ENCODE data around the gene PDE4C. TPM values are rescaled to one million over a fixed set of nuclear protein-coding genes. Genes with fewer than 3 reads are reported as not detected.
A peak's percentile ranks its signal among the peaks of the same experiment; 100 is the strongest.

Gene PDE4C
- total and polyA plus RNA-seq, 10 of the 15 experiments (the other 5 are each of a cell fraction or from before 2014, with no cell fraction given): 0.08 to 0.73 (median 0.34) TPM

DNA sequence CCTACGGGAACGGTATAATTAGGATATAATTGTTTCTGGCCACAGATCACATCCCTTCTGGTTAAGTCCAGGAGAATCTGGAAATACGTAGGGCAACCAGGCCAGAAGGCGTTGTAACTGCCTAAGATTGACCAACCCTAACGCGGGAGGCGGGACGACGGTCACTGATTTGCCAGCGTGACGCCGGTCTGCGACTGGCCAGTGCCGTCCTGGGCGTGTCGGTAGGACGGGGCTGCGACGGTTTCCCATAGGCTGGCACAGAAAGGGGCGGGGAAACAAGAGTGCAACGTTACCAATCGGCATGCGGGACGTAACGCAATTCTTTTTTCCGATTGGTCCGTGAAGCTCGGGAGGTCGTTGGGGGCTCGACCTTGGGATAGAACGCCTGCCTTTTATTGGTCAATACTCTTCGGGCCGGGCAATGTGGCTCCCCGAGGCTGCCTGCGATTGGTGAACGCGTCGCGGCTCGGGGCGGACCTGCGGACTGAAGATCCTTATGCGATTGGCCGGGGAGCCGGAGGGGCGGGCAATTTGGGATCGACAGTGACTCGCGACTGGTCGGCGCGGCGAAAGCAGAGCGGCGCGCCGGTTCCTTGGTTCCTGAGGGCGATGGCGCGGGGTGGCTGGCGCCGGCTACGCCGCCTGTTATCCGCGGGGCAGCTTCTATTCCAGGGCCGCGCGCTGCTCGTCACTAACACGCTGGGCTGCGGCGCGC lies 33.4 kb downstream of the PDE4C start, which contains the start of gene MPV17L2 (continued):
- TF ChIP-seq STAT3 (IDR thresholded peaks at IDR 0.05; ENCODE audit: low read depth, low read length) (no peak), ZNF274 (IDR thresholded peaks at IDR 0.05; ENCODE audit: insufficient read depth, insufficient read length) (no peak), GABPA (IDR thresholded peaks at IDR 0.05; ENCODE audit: low read depth) (no peak), RAD21 (IDR thresholded peaks at IDR 0.05; ENCODE audit: insufficient read depth, low read depth, low read length) (no peak), YBX1 (IDR thresholded peaks at IDR 0.05) (no peak), RB1 (IDR thresholded peaks at IDR 0.05; ENCODE audit: borderline replicate concordance) (no peak), POLR2AphosphoS5 (IDR thresholded peaks at IDR 0.05; ENCODE audit: low read length) (peak; percentile 72), CREB1 (IDR thresholded peaks at IDR 0.05; ENCODE audit: low read depth) (peak; percentile 95), NFYB (IDR thresholded peaks at IDR 0.05; ENCODE audit: insufficient read depth, low read depth, low read length) (peak; percentile 96), ATF7 (IDR thresholded peaks at IDR 0.05; ENCODE audit: low read depth) (0 out of 2 replicates have a peak, but pooled peaks have one; percentile 25), CREM (IDR thresholded peaks at IDR 0.05; ENCODE audit: low read depth) (peak; percentile 94), POLR2AphosphoS2 (IDR thresholded peaks at IDR 0.05; ENCODE audit: low read depth, low read length) (peak; percentile 69; the same call in 1 of the 2 replicates), SMARCA5 (IDR thresholded peaks at IDR 0.05) (no peak), NBN (IDR thresholded peaks at IDR 0.05) (no peak)
- TF ChIP-seq, protein P1, sequence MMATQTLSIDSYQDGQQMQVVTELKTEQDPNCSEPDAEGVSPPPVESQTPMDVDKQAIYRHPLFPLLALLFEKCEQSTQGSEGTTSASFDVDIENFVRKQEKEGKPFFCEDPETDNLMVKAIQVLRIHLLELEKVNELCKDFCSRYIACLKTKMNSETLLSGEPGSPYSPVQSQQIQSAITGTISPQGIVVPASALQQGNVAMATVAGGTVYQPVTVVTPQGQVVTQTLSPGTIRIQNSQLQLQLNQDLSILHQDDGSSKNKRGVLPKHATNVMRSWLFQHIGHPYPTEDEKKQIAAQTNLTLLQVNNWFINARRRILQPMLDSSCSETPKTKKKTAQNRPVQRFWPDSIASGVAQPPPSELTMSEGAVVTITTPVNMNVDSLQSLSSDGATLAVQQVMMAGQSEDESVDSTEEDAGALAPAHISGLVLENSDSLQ (IDR thresholded peaks at IDR 0.05): peak; percentile 72; the same call in 1 of the 2 replicates
- TF ChIP-seq, protein P2, sequence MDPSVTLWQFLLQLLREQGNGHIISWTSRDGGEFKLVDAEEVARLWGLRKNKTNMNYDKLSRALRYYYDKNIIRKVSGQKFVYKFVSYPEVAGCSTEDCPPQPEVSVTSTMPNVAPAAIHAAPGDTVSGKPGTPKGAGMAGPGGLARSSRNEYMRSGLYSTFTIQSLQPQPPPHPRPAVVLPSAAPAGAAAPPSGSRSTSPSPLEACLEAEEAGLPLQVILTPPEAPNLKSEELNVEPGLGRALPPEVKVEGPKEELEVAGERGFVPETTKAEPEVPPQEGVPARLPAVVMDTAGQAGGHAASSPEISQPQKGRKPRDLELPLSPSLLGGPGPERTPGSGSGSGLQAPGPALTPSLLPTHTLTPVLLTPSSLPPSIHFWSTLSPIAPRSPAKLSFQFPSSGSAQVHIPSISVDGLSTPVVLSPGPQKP (IDR thresholded peaks at IDR 0.05; ENCODE audit: low read depth, low read length): no peak
- TF ChIP-seq, protein P3, sequence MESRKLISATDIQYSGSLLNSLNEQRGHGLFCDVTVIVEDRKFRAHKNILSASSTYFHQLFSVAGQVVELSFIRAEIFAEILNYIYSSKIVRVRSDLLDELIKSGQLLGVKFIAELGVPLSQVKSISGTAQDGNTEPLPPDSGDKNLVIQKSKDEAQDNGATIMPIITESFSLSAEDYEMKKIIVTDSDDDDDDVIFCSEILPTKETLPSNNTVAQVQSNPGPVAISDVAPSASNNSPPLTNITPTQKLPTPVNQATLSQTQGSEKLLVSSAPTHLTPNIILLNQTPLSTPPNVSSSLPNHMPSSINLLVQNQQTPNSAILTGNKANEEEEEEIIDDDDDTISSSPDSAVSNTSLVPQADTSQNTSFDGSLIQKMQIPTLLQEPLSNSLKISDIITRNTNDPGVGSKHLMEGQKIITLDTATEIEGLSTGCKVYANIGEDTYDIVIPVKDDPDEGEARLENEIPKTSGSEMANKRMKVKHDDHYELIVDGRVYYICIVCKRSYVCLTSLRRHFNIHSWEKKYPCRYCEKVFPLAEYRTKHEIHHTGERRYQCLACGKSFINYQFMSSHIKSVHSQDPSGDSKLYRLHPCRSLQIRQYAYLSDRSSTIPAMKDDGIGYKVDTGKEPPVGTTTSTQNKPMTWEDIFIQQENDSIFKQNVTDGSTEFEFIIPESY (IDR thresholded peaks at IDR 0.05): no peak
- TF ChIP-seq, protein P4, sequence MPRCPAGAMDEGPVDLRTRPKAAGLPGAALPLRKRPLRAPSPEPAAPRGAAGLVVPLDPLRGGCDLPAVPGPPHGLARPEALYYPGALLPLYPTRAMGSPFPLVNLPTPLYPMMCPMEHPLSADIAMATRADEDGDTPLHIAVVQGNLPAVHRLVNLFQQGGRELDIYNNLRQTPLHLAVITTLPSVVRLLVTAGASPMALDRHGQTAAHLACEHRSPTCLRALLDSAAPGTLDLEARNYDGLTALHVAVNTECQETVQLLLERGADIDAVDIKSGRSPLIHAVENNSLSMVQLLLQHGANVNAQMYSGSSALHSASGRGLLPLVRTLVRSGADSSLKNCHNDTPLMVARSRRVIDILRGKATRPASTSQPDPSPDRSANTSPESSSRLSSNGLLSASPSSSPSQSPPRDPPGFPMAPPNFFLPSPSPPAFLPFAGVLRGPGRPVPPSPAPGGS (IDR thresholded peaks at IDR 0.05; ENCODE audit: borderline replicate concordance, insufficient read depth, low read depth, low read length, poor library complexity, severe bottlenecking): no peak
- TF ChIP-seq, protein P5, sequence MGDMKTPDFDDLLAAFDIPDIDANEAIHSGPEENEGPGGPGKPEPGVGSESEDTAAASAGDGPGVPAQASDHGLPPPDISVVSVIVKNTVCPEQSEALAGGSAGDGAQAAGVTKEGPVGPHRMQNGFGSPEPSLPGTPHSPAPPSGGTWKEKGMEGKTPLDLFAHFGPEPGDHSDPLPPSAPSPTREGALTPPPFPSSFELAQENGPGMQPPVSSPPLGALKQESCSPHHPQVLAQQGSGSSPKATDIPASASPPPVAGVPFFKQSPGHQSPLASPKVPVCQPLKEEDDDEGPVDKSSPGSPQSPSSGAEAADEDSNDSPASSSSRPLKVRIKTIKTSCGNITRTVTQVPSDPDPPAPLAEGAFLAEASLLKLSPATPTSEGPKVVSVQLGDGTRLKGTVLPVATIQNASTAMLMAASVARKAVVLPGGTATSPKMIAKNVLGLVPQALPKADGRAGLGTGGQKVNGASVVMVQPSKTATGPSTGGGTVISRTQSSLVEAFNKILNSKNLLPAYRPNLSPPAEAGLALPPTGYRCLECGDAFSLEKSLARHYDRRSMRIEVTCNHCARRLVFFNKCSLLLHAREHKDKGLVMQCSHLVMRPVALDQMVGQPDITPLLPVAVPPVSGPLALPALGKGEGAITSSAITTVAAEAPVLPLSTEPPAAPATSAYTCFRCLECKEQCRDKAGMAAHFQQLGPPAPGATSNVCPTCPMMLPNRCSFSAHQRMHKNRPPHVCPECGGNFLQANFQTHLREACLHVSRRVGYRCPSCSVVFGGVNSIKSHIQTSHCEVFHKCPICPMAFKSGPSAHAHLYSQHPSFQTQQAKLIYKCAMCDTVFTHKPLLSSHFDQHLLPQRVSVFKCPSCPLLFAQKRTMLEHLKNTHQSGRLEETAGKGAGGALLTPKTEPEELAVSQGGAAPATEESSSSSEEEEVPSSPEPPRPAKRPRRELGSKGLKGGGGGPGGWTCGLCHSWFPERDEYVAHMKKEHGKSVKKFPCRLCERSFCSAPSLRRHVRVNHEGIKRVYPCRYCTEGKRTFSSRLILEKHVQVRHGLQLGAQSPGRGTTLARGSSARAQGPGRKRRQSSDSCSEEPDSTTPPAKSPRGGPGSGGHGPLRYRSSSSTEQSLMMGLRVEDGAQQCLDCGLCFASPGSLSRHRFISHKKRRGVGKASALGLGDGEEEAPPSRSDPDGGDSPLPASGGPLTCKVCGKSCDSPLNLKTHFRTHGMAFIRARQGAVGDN (IDR thresholded peaks at IDR 0.05): no peak
